Hematopoietic multipotent progenitor cell treated with erythropoietin and hydrocortisone succinate and interleukin-3 and kit ligand, for 8 days (in vitro differentiated cells): ENCODE results near the gene MISP.

Experiments used
- DNase-seq: peaks from one replicate; pipeline ENCODE4 v3.0.0-alpha.2; 2015

MISP gene

GRCh38 chr19:747432-748273 lies 3.3 kb upstream of the MISP start:
- DNase-seq: no peak

DNA sequence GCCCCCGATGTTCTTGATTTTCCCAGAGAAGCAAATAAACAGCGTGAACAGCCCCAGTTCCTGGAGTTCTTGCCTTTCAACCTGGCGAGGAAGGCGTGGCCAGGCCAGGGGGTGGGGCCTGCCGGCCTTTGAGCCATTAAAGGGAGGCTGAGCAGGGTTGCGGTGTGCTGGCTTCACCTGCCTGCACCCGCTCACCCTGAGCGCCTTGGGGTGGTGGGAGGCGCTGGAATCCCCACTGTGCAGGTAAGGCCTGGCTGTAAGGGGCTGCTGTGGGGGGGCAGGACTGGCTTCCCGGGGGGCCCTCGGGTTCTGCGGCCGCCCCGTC lies 2.7 kb upstream of the MISP start:
- DNase-seq: no peak

DNA sequence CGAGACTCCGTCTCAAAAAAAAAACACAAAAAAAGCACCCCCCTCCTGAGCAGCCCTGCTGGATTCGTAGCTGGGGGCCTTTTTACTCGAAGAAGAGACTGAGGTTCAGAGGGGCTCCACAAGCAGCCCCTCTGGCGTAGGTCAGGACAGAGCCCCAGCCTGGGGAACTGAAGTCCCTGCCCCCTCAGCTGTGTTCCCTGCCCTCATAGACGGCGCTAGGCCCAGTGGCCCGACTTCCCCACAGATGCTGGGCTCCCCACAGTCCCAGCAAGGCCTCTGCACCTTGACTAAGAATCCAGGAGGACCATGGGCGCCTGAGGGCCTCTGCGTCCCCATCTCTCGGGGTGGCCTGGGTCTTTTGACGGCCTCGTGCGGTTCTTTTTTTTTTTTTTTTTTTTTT lies 1.1 kb upstream of the MISP start:
- no peak for DNase-seq

DNA sequence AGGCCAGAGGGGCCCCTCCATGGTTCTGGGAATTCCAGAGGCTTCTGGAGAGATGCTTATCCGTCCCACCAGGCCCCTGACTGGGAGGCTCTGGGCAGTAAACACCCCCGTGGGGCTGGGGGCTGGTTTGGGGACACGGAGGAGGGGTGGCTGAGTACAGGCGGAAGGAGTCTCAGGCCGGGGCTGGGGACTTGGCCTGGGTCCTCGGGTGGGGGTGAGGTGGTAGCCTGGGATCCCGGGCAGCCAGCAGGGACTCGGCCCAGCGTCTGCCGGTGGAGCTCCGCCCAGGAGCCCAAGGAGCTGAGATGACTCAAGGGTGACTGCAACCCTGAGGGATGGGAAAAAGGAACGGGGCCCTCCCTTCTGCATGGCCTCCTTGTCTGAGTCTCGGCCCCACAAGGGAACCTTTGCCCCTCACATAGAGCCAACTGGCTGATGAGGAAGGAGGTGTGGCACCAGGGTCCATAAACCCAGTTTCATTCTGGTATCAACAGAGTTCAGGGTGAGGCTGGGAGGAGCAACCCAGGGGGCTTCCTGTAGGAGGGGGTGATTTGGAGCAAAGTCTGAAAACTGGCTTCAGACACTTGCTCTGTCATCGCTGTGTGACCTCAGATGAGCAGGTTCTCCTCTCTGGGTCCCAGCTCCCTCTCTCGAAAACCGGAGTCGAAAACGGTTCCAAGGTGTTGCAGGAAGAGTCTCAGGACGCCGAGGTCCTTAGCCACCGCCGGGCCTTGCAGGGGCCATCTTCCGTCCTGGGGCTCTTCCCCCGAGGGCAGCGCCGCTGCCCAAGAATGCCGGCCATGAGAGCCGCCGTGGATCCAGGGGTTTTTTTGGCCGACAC lies 809 bp downstream of the MISP start:
- DNase-seq: no peak

DNA sequence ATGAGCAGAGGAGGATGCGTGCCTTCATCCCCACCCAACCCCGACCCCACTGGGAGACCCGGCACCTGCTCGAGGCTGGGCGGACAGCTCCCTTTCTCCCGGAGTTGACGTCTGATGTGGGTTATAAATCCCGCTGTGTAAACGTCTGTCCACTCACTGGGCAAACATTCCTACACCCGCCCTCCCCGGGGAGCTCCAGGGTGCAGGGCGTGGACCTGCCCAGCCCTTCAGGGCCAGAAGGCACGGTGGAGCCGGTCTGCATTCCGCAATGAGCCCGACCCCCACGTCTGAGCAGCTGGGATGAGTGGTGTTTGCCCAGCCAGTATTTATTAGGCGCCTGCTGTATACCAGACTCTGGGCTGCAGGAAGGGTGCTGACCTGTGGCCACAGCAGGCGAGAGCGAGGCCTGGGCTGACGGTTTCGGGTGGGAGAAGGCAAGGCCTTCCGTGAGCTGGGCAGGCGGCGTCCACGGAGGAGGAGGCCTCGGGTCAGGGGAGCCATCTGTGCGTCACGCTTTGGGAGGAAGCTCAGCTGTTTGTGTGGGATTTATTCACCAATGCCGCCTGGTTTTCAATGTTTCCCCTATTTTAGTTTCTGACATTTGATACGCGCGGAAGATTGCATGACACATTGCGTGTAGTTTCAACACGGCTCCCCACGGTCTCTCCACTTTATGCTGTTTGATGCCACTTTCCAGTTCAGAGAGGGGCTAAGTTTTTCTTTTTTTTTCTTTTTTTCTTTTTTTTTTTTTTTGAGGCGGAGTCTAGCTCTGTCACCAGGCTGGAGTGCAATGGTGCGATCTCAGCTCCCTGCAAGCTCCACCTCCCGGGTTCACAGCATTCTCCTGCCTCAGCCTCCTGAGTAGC lies 2.0 kb downstream of the MISP start:
- no peak for DNase-seq

DNA sequence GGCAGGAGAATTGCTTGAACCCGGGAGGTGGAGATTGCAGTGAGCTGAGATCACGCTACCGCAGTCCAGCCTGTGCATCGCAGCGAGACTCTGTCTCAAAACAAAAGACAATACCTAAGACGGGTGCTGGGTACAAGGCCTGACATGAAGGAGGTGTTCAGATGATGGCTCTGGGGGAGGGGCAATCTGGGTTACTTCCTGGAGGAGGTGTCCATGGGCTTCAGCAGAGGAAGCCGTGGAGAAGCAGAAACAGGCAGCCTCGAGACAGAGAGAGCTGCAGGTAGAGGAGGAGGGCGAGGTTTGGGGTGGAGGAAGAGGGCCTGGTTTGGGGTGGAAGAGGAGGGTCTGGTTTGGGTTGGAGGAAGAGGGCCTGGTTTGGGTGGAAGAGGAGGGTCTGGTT lies 3.6 kb downstream of the MISP start:
- no peak for DNase-seq

DNA sequence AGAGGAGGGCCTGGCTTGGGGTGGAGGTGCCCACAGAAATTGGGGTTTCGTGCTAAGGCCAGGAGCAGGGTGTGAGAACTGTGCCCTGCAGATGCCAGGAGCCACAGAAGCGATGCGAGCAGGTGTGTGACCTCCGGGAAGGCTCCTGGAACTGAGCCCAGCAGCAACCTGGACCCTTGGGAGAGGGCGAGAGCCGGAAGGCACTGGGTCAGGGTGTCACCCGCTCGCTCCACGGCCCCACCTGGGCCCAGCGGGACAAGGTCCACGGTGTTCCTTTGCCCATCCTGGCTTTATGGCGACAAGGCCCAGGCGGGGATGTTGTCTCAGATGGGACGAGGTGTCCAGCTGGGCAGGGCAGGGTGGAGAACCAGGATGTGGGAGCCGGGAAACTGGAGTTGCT lies 4.2 kb downstream of the MISP start:
- DNase-seq: no peak

- DNase-seq: peak; percentile 51
These were observed 5.3 kb downstream of the MISP start for GRCh38 chr19:756236-756635.

DNA sequence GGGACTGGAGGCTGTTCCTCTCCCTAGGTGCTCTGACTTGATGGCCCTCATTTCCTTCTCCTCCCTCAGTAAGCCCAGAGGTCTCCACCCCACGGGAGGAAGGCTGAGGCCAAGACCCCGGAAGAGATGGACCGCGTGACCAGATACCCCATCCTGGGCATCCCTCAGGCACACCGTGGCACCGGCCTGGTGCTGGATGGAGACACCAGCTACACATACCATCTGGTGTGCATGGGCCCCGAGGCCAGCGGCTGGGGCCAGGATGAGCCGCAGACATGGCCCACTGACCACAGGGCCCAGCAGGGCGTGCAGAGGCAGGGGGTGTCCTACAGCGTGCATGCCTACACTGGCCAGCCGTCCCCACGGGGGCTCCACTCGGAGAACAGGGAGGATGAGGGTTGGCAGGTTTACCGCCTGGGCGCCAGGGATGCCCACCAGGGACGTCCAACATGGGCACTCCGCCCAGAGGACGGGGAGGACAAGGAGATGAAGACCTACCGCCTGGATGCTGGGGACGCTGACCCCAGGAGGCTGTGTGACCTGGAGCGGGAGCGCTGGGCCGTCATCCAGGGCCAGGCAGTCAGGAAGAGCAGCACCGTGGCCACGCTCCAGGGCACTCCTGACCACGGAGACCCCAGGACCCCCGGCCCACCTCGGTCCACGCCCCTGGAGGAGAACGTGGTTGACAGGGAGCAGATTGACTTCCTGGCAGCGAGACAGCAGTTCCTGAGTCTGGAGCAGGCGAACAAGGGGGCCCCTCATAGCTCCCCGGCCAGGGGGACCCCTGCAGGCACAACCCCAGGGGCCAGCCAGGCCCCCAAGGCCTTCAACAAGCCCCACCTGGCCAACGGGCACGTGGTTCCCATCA lies 6.1 kb downstream of the MISP start:
- DNase-seq: no peak

GRCh38 chr19:757811-758668 lies 7.1 kb downstream of the MISP start:
- DNase-seq: no peak

GRCh38 chr19:763181-763580 lies 12.3 kb downstream of the MISP start:
- no peak for DNase-seq

DNA sequence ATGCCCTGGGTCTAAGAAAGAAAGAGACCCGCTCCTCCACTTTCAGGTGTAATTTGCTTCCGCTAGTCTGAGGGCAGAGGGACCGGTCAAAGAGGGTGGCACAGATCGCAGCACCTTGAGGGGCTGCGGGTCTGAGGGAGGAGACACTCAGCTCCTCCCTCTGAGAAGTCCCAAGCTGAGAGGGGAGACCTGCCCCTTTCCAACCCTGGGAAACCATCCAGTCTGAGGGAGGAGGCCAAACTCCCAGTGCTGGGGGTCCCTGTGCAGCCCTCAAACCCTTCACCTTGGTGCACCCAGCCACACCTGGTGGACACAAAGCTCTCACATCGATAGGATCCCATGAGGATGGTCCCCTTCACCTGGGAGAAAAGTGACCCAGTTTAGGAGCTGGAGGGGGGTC lies 13.0 kb downstream of the MISP start:
- DNase-seq: no peak

- no peak for DNase-seq
These were observed 13.4 kb downstream of the MISP start for GRCh38 chr19:764301-764700.

- DNase-seq: no peak
These were observed 14.3 kb downstream of the MISP start for GRCh38 chr19:765179-765738.

- no peak for DNase-seq
These were observed 17.5 kb downstream of the MISP start for GRCh38 chr19:768424-768823.

- DNase-seq: no peak
These were observed 18.7 kb downstream of the MISP start for GRCh38 chr19:769616-770015.

DNA sequence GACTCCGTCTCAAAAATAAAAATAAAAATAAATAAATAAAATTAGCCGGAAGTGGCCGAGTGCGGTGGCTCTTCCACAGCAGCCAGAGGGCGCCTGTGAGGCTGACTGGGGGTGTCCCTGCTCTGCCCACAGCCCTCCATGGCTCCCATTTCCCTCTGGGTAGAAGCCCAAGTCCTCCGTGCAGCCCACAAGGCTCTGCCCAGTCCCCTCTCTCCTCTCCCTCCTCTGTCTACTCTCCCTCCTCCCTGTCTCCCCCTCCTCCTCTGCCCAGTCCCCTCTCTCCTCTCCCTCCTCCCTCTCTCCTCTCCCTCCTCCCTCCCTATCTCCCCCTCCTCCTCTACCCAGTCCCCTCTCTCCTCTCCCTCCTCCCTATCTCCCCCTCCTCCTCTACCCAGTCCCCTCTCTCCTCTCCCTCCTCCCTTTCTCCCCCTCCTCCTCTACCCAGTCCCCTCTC lies 20.4 kb downstream of the MISP start:
- DNase-seq: peak; percentile 85

DNA sequence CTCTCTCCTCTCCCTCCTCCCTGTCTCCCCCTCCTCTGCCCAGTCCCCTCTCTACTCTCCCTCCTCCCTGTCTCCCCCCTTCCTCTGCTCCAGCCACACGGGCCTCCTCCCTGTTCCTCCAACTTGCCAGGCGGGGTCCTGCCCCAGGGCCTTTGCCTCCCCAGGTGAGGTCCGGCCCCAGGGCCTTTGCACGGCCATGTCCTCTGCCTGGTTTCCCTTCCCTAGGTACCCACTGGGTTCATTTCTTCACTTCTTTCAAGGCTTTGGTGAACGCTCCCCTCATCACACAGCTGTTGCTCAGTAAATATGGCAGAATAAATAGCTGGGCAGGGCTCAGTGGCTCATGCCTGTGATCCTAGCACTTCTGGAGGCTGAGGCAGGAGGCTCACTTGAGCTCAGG lies 21.2 kb downstream of the MISP start:
- DNase-seq: no peak

- DNase-seq: no peak
These were observed 22.0 kb downstream of the MISP start for GRCh38 chr19:772730-773436.

DNA sequence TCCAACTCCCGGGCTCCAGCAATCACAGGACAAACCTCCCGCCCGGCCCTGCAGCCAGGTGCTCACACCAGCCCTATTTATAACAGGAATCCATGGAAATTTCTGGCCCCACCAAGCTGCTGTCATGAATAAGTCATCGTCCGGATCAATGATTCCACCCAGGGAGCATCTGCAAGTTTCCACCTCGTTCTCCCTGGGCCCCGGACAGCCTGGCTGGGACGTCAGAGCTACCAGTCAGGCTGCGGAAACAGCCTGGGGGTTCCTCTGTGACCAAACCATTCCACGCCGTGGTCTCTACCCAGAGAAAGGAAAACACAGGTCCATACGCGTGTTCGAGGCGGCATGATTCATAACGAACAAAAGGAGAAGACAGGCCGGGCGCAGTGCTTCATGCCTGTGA lies 25.6 kb downstream of the MISP start:
- DNase-seq: no peak
